ENCODE results near the gene PDE4B. TPM values are rescaled to one million over a fixed set of nuclear protein-coding genes. Genes with fewer than 3 reads are reported as not detected.

The PDE4B gene
- total and polyA plus RNA-seq, 10 of the 15 experiments (the other 5 are each of a cell fraction or from before 2014, with no cell fraction given), result 3.0 to 13.2 (median 5.7) TPM

DNA sequence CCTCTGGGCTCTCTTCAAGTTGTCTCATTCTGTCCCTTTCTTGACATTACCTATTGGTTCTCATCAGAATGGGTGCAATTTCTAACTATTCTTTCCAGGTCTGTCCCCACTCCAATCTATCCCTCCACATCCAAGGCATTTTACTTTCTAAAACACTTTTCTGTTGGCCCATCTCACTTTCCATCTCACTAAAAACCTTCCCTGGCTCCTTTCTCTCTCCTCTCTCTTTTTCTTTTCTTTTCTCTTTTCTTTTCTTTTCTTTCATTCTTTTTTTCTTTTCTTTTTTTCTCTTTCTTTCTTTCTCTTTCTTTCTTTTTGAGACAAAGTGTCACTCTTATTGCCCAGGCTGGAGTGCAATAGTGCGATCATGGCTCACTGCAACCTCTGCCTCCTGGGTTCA lies 462.1 kb downstream of the PDE4B start:
- no peak overlapping the region for H3K27ac ChIP-seq (ENCODE audit: control insufficient read depth, insufficient read depth)
- no peak for ATAC-seq
- H3K9ac ChIP-seq (ENCODE audit: control insufficient read depth, insufficient read depth, low read length), result no peak overlapping the region
- SMC1A ChIA-PET (ENCODE audit: uncharacterized antibody, unreplicated experiment), result interaction anchor here (1.0 to 22.0 kb wide), 14 partner anchors 9 to 193 kb away, joined by 3 to 663 read pairs (median 7); no protein-coding TSS in a partner anchor
- H3K9me3 ChIP-seq (replicated peaks; ENCODE audit: control insufficient read depth, insufficient read depth, low read length), result no peaks in the 10 kb centered on the region
- CTCF ChIA-PET, result interaction anchor here (0.6 to 18.8 kb wide), 19 partner anchors 13 to 248 kb away, joined by 3 to 595 read pairs (median 5); no protein-coding TSS in a partner anchor
- no peaks in the 10 kb centered on the region for H3K36me3 ChIP-seq (ENCODE audit: control insufficient read depth in 2 of 2, insufficient read depth in 2 of 2, low read length in 1 of 2)
- H3K4me1 ChIP-seq (ENCODE audit: control insufficient read depth, insufficient read depth, low read length), result peaks cover 4% of the 10 kb centered on the region; the same call in 1 of the 2 replicates
- H2AFZ ChIP-seq (ENCODE audit: control insufficient read depth, low read depth, low read length), result no peak overlapping the region
- H4K20me1 ChIP-seq (ENCODE audit: control insufficient read depth, insufficient read depth), result no peaks in the 10 kb centered on the region
- FAIRE-seq, result no peak
- no peaks in the 10 kb centered on the region for H3K27me3 ChIP-seq (replicated peaks in 1 of 2; ENCODE audit: control insufficient read depth in 2 of 2, insufficient read depth in 2 of 2, low read length in 1 of 2)
- no TSS peak for BruUV-seq (replicated peaks)
- no peak overlapping the region for H3K4me2 ChIP-seq (ENCODE audit: control insufficient read depth, insufficient read depth)
- TF ChIP-seq ZNF622 (IDR thresholded peaks at IDR 0.05) (no peak), BMI1 (IDR thresholded peaks at IDR 0.05; ENCODE audit: borderline replicate concordance) (no peak), SREBF1 (IDR thresholded peaks at IDR 0.05; ENCODE audit: low read length) (no peak), MTA2 (IDR thresholded peaks at IDR 0.05; ENCODE audit: low read depth) (0 out of 2 replicates have a peak, but pooled peaks have one; percentile 11)
- H3K4me3 ChIP-seq, result no peak overlapping the region
- intact Hi-C loops (cut with micrococcal nuclease; ENCODE audit: unreplicated experiment), result loop anchor here (5.0 kb wide), 1 partner anchor 98 kb away; no protein-coding TSS in a partner anchor
- H3K79me2 ChIP-seq (ENCODE audit: control insufficient read depth, insufficient read depth, low read length), result no peaks in the 10 kb centered on the region
- DNase-seq (ENCODE audit: low read depth, low spot score), result no peak
- RAD21 ChIA-PET (ENCODE audit: unreplicated experiment), result interaction anchor here (1.6 to 19.6 kb wide), 6 partner anchors 28 to 249 kb away, joined by 7 to 519 read pairs (median 20); no protein-coding TSS in a partner anchor
- POLR2A ChIA-PET, result no interaction called here
- in situ Hi-C loops (cut with MboI), result loop anchor here (5.0 to 25.0 kb wide), 3 partner anchors 188 to 683 kb away; no protein-coding TSS in a partner anchor
- whole genome bisulfite sequencing (ENCODE audit: insufficient coverage, insufficient replicate concordance, low lambda C conversion rate, missing lambda C conversion rate), result 100% methylated on average over 1 of the region's 1 CpG

DNA sequence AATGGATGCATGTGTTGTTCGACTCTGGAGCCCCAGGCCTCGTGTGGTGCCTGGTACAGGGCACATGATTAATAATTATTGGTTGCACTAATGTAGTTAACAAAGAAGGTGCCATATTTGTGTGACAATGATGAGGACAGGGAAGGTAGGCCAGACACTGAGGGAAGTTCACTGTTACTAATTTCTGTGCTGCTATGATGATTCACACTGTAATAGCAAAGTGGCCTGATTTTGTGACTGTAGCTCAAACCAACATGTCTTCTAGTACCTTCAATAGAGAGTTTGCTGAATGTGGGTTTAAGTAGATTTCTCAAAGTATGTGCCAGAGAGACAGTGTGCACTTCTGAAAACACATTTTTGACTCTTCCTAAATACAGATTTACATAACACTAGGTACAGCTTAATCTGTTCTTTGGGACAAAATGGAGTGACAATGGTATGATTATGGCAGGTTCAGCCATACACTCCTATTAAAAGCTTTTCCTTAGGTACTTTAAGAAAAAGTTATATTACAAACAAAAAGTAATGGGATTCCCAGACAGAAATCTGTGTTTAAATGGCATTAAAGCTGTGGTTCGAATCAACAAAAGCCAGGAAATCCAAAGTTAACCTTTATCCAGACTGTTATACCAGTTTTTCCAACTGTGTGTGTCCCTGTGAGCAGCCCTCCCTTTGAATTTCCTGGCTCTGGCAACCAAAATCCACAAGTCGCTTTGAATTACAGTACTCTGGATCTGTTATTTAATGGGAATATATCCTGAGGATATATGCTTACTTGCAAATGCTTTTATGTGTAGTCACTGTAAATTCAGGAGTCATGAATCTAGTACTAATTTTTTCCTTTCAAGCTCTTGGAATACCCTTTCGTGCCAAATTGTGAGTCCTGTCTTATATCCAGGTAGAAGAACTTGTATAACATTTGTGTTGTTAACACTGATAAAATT lies 464.2 kb downstream of the PDE4B start:
- POLR2A ChIA-PET, result interaction anchor here (0.6 to 1.5 kb wide), 3 partner anchors 60 to 433 kb away, joined by 3 to 5 read pairs (median 3); no protein-coding TSS in a partner anchor
- H2AFZ ChIP-seq (ENCODE audit: control insufficient read depth, low read depth, low read length), result no peak overlapping the region
- SMC1A ChIA-PET (ENCODE audit: uncharacterized antibody, unreplicated experiment), result interaction anchor here (0.7 to 22.0 kb wide), 28 partner anchors 9 to 534 kb away, joined by 3 to 663 read pairs (median 6); no protein-coding TSS in a partner anchor
- no peaks in the 10 kb centered on the region for H3K27me3 ChIP-seq (replicated peaks in 1 of 2; ENCODE audit: control insufficient read depth in 2 of 2, insufficient read depth in 2 of 2, low read length in 1 of 2)
- H3K36me3 ChIP-seq (ENCODE audit: control insufficient read depth in 2 of 2, insufficient read depth in 2 of 2, low read length in 1 of 2), result no peaks in the 10 kb centered on the region
- no peak for ATAC-seq
- H3K9ac ChIP-seq (ENCODE audit: control insufficient read depth, insufficient read depth, low read length), result no peak overlapping the region
- H3K4me1 ChIP-seq (ENCODE audit: control insufficient read depth, insufficient read depth, low read length), result peaks cover 4% of the 10 kb centered on the region; the same call in 1 of the 2 replicates
- WGBS (ENCODE audit: insufficient coverage, insufficient replicate concordance, low lambda C conversion rate, missing lambda C conversion rate), result 96% methylated on average over 5 of the region's 5 CpGs
- no peaks in the 10 kb centered on the region for H3K79me2 ChIP-seq (ENCODE audit: control insufficient read depth, insufficient read depth, low read length)
- no peak overlapping the region for H3K27ac ChIP-seq (ENCODE audit: control insufficient read depth, insufficient read depth)
- BruUV-seq (replicated peaks), result no TSS peak
- H3K4me2 ChIP-seq (ENCODE audit: control insufficient read depth, insufficient read depth), result no peak overlapping the region
- no peak for DNase-seq (ENCODE audit: low read depth, low spot score)
- RAD21 ChIA-PET (ENCODE audit: unreplicated experiment), result interaction anchor here (0.8 to 19.6 kb wide), 14 partner anchors 9 to 192 kb away, joined by 3 to 519 read pairs (median 4); no protein-coding TSS in a partner anchor
- FAIRE-seq, result no peak
- no peaks in the 10 kb centered on the region for H4K20me1 ChIP-seq (ENCODE audit: control insufficient read depth, insufficient read depth)
- intact Hi-C loops (cut with micrococcal nuclease; ENCODE audit: unreplicated experiment), result no loop called here
- no peaks in the 10 kb centered on the region for H3K9me3 ChIP-seq (replicated peaks; ENCODE audit: control insufficient read depth, insufficient read depth, low read length)
- in situ Hi-C loops (cut with MboI), result loop anchor here (10.0 to 25.0 kb wide), 2 partner anchors 468 to 680 kb away; no protein-coding TSS in a partner anchor
- CTCF ChIA-PET, result interaction anchor here (0.7 to 18.8 kb wide), 23 partner anchors 9 to 468 kb away, joined by 3 to 595 read pairs (median 5); no protein-coding TSS in a partner anchor
- H3K4me3 ChIP-seq, result no peak overlapping the region
- TF ChIP-seq NR2C2 (IDR thresholded peaks at IDR 0.05; ENCODE audit: borderline replicate concordance, control insufficient read depth, insufficient read length, low read depth), result no peak
- no peak for TF ChIP-seq STAT3 (IDR thresholded peaks at IDR 0.05; ENCODE audit: low read depth, low read length)
- no peak for TF ChIP-seq JUNB (IDR thresholded peaks at IDR 0.05)
- no peak for TF ChIP-seq SMAD1 (IDR thresholded peaks at IDR 0.05; ENCODE audit: low read depth, partially characterized antibody)
- TF ChIP-seq PBX3 (IDR thresholded peaks at IDR 0.05; ENCODE audit: insufficient replicate concordance, low read depth, low read length), result no peak
- no peak for TF ChIP-seq ESRRA (IDR thresholded peaks at IDR 0.05; ENCODE audit: low read length)
- TF ChIP-seq YBX1 (IDR thresholded peaks at IDR 0.05), result no peak

All from GM12878 (cell line).